ENCODE data around the gene MSH5. TPM values are rescaled to one million over a fixed set of nuclear protein-coding genes. Genes with fewer than 3 reads are reported as not detected.

Gene MSH5
- total RNA-seq, 1 donor from 2014 or later, result 18.4 TPM

DNA sequence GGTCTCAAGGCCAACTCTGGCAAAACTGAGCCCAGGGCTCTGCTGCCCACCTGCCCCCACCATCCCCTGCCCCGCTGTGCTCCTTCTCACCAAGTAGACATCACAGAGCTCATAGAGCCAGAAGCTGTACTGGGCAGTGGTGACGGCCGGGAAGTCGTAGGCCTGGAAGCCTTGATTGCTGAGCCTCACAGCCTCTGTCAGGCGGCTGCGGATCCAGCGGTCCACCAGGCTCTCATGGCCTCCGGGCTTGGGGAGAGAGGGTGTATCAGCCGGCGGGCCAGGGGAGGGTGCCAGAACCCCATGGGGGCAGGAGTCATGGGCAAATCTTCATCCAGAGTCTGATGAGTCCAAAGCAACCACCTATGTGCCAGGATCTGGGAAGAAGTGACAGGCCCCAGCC lies 40.1 kb downstream of the MSH5 start:
- Mint-ChIP-seq H3K27ac (ENCODE audit: unreplicated experiment) (no peak overlapping the region), H3K4me3 (ENCODE audit: unreplicated experiment) (no peak overlapping the region), H3K27me3 (ENCODE audit: unreplicated experiment) (no peaks in the 10 kb centered on the region), H3K4me1 (ENCODE audit: unreplicated experiment) (peaks cover 9% of the 10 kb centered on the region), H3K9me3 (ENCODE audit: unreplicated experiment) (no peaks in the 10 kb centered on the region), H3K36me3 (ENCODE audit: unreplicated experiment) (peaks cover 16% of the 10 kb centered on the region)
- TF ChIP-seq, protein P1, sequence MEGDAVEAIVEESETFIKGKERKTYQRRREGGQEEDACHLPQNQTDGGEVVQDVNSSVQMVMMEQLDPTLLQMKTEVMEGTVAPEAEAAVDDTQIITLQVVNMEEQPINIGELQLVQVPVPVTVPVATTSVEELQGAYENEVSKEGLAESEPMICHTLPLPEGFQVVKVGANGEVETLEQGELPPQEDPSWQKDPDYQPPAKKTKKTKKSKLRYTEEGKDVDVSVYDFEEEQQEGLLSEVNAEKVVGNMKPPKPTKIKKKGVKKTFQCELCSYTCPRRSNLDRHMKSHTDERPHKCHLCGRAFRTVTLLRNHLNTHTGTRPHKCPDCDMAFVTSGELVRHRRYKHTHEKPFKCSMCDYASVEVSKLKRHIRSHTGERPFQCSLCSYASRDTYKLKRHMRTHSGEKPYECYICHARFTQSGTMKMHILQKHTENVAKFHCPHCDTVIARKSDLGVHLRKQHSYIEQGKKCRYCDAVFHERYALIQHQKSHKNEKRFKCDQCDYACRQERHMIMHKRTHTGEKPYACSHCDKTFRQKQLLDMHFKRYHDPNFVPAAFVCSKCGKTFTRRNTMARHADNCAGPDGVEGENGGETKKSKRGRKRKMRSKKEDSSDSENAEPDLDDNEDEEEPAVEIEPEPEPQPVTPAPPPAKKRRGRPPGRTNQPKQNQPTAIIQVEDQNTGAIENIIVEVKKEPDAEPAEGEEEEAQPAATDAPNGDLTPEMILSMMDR (IDR thresholded peaks at IDR 0.05), result no peak
- no peak for DNase-seq (ENCODE audit: extremely low spot score, unreplicated experiment)

DNA sequence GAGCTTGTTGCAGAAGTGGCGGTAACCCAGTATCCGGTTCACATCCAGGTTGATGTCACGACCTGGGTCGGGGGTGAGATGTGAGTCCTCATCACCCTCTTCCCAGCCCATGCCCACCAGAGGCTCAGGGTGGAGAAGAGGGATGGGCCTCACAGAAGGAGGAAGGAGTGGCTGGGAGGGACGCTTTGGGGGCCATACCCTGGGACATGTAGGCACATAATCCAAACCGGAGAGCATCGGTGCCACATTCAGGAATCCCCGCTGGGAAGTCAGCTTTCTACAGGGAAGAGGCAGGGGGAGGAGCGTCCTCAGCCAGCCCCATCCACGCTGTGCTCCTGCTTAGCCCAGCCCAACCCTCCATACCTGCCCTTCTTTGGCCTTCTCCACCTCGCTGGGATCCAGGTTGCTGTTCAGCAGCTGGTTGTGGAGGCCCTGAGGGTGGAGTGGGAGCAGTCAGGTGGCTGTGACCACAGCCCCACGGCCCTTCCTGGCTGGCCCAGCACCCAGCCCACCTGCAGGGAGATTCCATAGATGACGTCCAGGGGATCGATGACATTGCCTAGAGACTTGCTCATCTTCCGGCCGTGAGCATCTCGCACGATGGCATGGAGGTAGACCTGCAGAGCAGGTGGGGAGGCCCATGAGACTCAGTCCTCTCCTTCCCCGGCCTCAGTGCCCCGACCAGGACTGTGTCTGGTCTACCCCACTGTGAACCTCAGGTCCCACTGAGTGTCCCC lies 40.9 kb downstream of the MSH5 start:
- no peaks in the 10 kb centered on the region for H3K27me3 Mint-ChIP-seq (ENCODE audit: unreplicated experiment)
- no peak overlapping the region for H3K27ac Mint-ChIP-seq (ENCODE audit: unreplicated experiment)
- peaks cover 9% of the 10 kb centered on the region for H3K4me1 Mint-ChIP-seq (ENCODE audit: unreplicated experiment)
- TF ChIP-seq, protein P1 (IDR thresholded peaks at IDR 0.05), result no peak
- H3K36me3 Mint-ChIP-seq (ENCODE audit: unreplicated experiment), result peaks cover 16% of the 10 kb centered on the region
- DNase-seq (ENCODE audit: extremely low spot score, unreplicated experiment), result no peak
- H3K9me3 Mint-ChIP-seq (ENCODE audit: unreplicated experiment), result no peaks in the 10 kb centered on the region
- H3K4me3 Mint-ChIP-seq (ENCODE audit: unreplicated experiment), result no peak overlapping the region

DNA sequence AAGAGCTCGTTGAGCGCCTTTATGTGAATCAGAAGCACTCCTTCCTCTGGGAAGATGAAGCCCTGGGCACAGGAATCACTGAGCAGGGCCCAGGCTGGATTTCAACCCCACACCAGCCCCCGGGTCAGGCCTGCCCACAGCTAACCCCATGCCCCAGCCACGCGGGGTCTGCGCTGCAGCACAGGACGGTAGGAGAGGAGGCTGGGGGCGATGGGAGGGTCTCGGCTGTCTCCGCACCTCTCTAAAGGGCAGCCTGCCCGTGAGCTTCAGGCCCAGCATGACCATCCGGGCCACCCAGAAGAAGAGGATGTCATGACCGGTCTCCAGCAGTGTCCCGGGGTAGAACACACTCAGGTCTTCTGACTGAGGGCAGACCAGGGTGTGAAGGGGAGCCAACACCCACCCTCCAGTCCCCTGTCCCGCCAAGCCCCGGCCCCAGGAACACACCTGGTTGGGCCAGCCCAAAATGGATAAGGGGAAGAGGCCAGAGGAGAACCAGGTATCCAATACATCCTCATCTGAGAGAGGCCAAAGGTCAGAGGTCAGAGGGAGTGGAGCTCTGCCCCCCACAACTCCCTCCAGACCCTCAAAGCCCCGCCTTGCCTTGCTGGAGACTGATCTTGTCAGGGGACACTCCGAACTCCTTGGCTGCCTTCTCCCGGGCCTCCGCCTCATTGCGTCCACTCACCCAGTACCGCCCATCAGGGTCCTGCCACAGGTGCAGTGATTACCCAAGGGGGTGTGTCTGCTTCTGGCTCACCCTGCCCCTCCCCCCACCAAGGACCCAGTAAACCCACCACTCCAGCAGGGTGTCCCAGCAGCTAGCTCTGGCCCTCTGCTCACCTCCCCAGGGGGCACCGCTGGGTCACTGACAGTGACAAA lies 41.7 kb downstream of the MSH5 start:
- H3K4me1 Mint-ChIP-seq (ENCODE audit: unreplicated experiment), result peaks cover 9% of the 10 kb centered on the region
- peaks cover 16% of the 10 kb centered on the region for H3K36me3 Mint-ChIP-seq (ENCODE audit: unreplicated experiment)
- H3K9me3 Mint-ChIP-seq (ENCODE audit: unreplicated experiment), result no peaks in the 10 kb centered on the region
- H3K4me3 Mint-ChIP-seq (ENCODE audit: unreplicated experiment), result no peak overlapping the region
- no peaks in the 10 kb centered on the region for H3K27me3 Mint-ChIP-seq (ENCODE audit: unreplicated experiment)
- TF ChIP-seq, protein P1 (IDR thresholded peaks at IDR 0.05), result no peak
- DNase-seq (ENCODE audit: extremely low spot score, unreplicated experiment), result no peak
- no peak overlapping the region for H3K27ac Mint-ChIP-seq (ENCODE audit: unreplicated experiment)

DNA sequence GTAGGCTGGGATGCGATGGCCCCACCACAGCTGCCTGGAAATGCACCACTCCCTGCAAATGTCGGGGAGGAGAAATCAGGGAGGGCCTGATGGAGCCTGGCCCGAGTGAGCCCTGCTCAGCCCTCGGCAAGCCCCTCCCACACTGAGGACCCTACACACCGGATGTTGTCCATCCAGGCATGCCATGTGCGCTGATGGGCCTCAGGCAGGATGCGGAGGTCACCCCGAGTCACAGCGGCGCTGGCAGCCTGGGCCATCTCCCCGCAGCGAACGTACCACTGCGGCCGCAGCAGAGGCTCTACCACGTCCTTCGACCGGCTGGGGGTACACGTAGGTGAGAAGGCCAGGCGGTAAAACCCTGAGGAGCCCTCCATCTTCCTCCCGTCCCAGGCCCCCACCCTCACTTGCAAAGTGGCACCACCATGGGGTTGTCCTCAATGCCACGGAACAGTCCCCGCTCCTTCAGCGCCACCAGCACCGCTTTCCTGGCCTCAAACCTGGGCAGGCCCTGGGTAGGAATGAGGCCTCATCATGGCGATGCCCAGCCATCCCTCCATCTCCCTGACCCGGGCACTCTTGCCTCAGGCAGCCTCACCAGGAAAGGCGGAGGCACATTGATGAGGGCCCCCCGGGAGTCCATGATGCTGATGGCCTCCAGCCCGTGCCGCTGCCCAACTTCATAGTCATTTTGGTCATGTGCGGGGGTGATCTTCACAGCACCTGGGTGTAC lies 42.5 kb downstream of the MSH5 start:
- Mint-ChIP-seq H3K36me3 (ENCODE audit: unreplicated experiment) (peaks cover 16% of the 10 kb centered on the region), H3K27ac (ENCODE audit: unreplicated experiment) (no peak overlapping the region), H3K4me1 (ENCODE audit: unreplicated experiment) (peaks cover 6% of the 10 kb centered on the region), H3K27me3 (ENCODE audit: unreplicated experiment) (no peaks in the 10 kb centered on the region), H3K9me3 (ENCODE audit: unreplicated experiment) (no peaks in the 10 kb centered on the region), H3K4me3 (ENCODE audit: unreplicated experiment) (no peak overlapping the region)
- DNase-seq (ENCODE audit: extremely low spot score, unreplicated experiment), result no peak
- TF ChIP-seq, protein P1 (IDR thresholded peaks at IDR 0.05), result no peak

All from osteocyte (in vitro differentiated cells).